ENCODE results near the gene CDK4. TPM values are rescaled to one million over a fixed set of nuclear protein-coding genes. Genes with fewer than 3 reads are reported as not detected.

CDK4 gene
- total and polyA plus RNA-seq, 2 of the 13 experiments (the other 11 are each of a cell fraction or from before 2014, with no cell fraction given): 191 to 209 TPM

- TF ChIP-seq ATF2 (CRISPR knock-in tag; IDR thresholded peaks at IDR 0.05): no peak
- TF ChIP-seq, protein P1, sequence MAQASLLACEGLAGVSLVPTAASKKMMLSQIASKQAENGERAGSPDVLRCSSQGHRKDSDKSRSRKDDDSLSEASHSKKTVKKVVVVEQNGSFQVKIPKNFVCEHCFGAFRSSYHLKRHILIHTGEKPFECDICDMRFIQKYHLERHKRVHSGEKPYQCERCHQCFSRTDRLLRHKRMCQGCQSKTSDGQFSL (CRISPR knock-in tag; IDR thresholded peaks at IDR 0.05): no peak
- 0 out of 2 replicates have a peak, but pooled peaks have one; percentile 5 for TF ChIP-seq ZNF614 (CRISPR knock-in tag; IDR thresholded peaks at IDR 0.05; ENCODE audit: borderline replicate concordance)
- TF ChIP-seq RAD21 (CRISPR knock-in tag; IDR thresholded peaks at IDR 0.05): 0 out of 2 replicates have a peak, but pooled peaks have one; percentile 18
- TF ChIP-seq ZNF124 (CRISPR knock-in tag; IDR thresholded peaks at IDR 0.05): 0 out of 2 replicates have a peak, but pooled peaks have one; percentile 43
- peak; percentile 90 for TF ChIP-seq ZNF777 (CRISPR knock-in tag; IDR thresholded peaks at IDR 0.05)
- 0 out of 2 replicates have a peak, but pooled peaks have one; percentile 59 for TF ChIP-seq KLF12 (CRISPR knock-in tag; IDR thresholded peaks at IDR 0.05; ENCODE audit: borderline replicate concordance)
- no peak for TF ChIP-seq MIER2 (CRISPR knock-in tag; IDR thresholded peaks at IDR 0.05)
- no peak for TF ChIP-seq RNF2 (conservative IDR thresholded peaks at IDR 0.05; ENCODE audit: low read depth)
- no peak for TF ChIP-seq ELF1 (CRISPR knock-in tag; IDR thresholded peaks at IDR 0.05)
- TF ChIP-seq E2F5 (CRISPR knock-in tag; conservative IDR thresholded peaks at IDR 0.05): 0 out of 2 replicates have a peak, but pooled peaks have one; percentile 5
- TF ChIP-seq EEA1 (CRISPR knock-in tag; IDR thresholded peaks at IDR 0.05; ENCODE audit: borderline replicate concordance): peak; percentile 33; the same call in 1 of the 2 replicates
- TF ChIP-seq MZF1 (CRISPR knock-in tag; IDR thresholded peaks at IDR 0.05; ENCODE audit: borderline replicate concordance): 0 out of 2 replicates have a peak, but pooled peaks have one; percentile 91
- TF ChIP-seq TFDP2 (CRISPR knock-in tag; IDR thresholded peaks at IDR 0.05): peak; percentile 32; the same call in 1 of the 2 replicates
- peak; percentile 75; the same call in 1 of the 2 replicates for TF ChIP-seq ZNF547 (CRISPR knock-in tag; IDR thresholded peaks at IDR 0.05)
- no peak; the same call in 1 of the 2 replicates for TF ChIP-seq ZNF274 (CRISPR knock-in tag; IDR thresholded peaks at IDR 0.05)
- 0 out of 2 replicates have a peak, but pooled peaks have one; percentile 6 for TF ChIP-seq KMT2A (CRISPR knock-in tag; IDR thresholded peaks at IDR 0.05)
- peak; percentile 50; the same call in 1 of the 2 replicates for TF ChIP-seq ZNF317 (CRISPR knock-in tag; IDR thresholded peaks at IDR 0.05)
- TF ChIP-seq YEATS4 (CRISPR knock-in tag; IDR thresholded peaks at IDR 0.05; ENCODE audit: borderline replicate concordance): peak; percentile 61
- TF ChIP-seq, protein P2, sequence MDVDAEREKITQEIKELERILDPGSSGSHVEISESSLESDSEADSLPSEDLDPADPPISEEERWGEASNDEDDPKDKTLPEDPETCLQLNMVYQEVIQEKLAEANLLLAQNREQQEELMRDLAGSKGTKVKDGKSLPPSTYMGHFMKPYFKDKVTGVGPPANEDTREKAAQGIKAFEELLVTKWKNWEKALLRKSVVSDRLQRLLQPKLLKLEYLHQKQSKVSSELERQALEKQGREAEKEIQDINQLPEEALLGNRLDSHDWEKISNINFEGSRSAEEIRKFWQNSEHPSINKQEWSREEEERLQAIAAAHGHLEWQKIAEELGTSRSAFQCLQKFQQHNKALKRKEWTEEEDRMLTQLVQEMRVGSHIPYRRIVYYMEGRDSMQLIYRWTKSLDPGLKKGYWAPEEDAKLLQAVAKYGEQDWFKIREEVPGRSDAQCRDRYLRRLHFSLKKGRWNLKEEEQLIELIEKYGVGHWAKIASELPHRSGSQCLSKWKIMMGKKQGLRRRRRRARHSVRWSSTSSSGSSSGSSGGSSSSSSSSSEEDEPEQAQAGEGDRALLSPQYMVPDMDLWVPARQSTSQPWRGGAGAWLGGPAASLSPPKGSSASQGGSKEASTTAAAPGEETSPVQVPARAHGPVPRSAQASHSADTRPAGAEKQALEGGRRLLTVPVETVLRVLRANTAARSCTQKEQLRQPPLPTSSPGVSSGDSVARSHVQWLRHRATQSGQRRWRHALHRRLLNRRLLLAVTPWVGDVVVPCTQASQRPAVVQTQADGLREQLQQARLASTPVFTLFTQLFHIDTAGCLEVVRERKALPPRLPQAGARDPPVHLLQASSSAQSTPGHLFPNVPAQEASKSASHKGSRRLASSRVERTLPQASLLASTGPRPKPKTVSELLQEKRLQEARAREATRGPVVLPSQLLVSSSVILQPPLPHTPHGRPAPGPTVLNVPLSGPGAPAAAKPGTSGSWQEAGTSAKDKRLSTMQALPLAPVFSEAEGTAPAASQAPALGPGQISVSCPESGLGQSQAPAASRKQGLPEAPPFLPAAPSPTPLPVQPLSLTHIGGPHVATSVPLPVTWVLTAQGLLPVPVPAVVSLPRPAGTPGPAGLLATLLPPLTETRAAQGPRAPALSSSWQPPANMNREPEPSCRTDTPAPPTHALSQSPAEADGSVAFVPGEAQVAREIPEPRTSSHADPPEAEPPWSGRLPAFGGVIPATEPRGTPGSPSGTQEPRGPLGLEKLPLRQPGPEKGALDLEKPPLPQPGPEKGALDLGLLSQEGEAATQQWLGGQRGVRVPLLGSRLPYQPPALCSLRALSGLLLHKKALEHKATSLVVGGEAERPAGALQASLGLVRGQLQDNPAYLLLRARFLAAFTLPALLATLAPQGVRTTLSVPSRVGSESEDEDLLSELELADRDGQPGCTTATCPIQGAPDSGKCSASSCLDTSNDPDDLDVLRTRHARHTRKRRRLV (CRISPR knock-in tag; IDR thresholded peaks at IDR 0.05): 0 out of 2 replicates have a peak, but pooled peaks have one; percentile 23
Measured at GRCh38 chr12:57772429-57773322, 20.6 kb upstream of the CDK4 start, which contains the start of gene EEF1AKMT3 (continued).
